GM21717 (cell line): ENCODE results near the gene METTL18.

Experiments
- ATAC-seq: cut with Tn5 transposase; IDR thresholded peaks from one replicate; pipeline ENCODE4 v1.9.1; 2021; ENCODE audit warnings: mild to moderate bottlenecking, moderate library complexity; ENCODE audit not compliant: unreplicated experiment

METTL18 gene

GRCh38 chr1:169786974-169787373 is 7.7 kb downstream of the METTL18 start:
- no peak for ATAC-seq

- ATAC-seq, result no peak
Observed at GRCh38 chr1:169785267-169785666, 9.4 kb downstream of the METTL18 start.

- no peak for ATAC-seq
Observed at GRCh38 chr1:169784102-169784501, 10.6 kb downstream of the METTL18 start.

- ATAC-seq, result no peak
Observed at GRCh38 chr1:169782596-169782995, 12.1 kb downstream of the METTL18 start.

- ATAC-seq, result no peak
Observed at GRCh38 chr1:169779970-169780369, 14.7 kb downstream of the METTL18 start.

- ATAC-seq, result no peak
Observed at GRCh38 chr1:169779150-169779549, 15.6 kb downstream of the METTL18 start.

- no peak for ATAC-seq
Observed at GRCh38 chr1:169776440-169776839, 18.3 kb downstream of the METTL18 start.

GRCh38 chr1:169768161-169768560 is 26.5 kb downstream of the METTL18 start:
- ATAC-seq, result no peak

GRCh38 chr1:169765580-169766331 is 29.0 kb downstream of the METTL18 start:
- ATAC-seq, result no peak

GRCh38 chr1:169764919-169765318 is 29.8 kb downstream of the METTL18 start:
- no peak for ATAC-seq

GRCh38 chr1:169762699-169763098 is 32.0 kb downstream of the METTL18 start:
- no peak for ATAC-seq

GRCh38 chr1:169759038-169759437 is 35.7 kb downstream of the METTL18 start:
- no peak for ATAC-seq

- no peak for ATAC-seq
Observed at GRCh38 chr1:169753549-169753948, 41.2 kb downstream of the METTL18 start.

- no peak for ATAC-seq
Observed at GRCh38 chr1:169750041-169750440, 44.7 kb downstream of the METTL18 start.

- ATAC-seq, result no peak
Observed at GRCh38 chr1:169746550-169746949, 48.2 kb downstream of the METTL18 start.

GRCh38 chr1:169745015-169745861 is 49.5 kb downstream of the METTL18 start:
- ATAC-seq, result no peak
